ENCODE data around the gene RNF213. TPM values are rescaled to one million over a fixed set of nuclear protein-coding genes. Genes with fewer than 3 reads are reported as not detected.
"Not testable (repeated sequence)": the region's sequence is repeated elsewhere in the genome, so short reads cannot be mapped to it uniquely, and the experiment has no call there.

RNF213 gene
- polyA plus RNA-seq, 4 donors, result 44.5 to 79.9 (median 61.2) TPM

DNA sequence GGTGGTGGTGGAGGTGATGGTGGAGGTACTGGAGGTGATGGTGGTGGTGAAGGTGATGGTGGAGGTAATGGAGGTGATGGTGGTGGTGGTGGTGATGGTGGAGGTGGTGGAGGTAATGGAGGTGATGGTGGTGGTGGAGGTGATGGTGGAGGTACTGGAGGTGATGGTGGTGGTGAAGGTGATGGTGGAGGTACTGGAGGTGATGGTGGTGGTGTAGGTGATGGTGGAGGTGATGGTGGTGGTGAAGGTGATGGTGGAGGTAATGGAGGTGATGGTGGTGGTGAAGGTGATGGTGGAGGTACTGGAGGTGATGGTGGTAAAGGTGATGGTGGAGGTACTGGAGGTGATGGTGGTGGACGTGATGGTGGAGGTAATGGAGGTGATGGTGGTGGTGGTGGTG lies 53.3 kb downstream of the RNF213 start:
- not testable (repeated sequence) for DNase-seq (ENCODE audit: low read depth in 4 of 4, low spot score in 3 of 4)

DNA sequence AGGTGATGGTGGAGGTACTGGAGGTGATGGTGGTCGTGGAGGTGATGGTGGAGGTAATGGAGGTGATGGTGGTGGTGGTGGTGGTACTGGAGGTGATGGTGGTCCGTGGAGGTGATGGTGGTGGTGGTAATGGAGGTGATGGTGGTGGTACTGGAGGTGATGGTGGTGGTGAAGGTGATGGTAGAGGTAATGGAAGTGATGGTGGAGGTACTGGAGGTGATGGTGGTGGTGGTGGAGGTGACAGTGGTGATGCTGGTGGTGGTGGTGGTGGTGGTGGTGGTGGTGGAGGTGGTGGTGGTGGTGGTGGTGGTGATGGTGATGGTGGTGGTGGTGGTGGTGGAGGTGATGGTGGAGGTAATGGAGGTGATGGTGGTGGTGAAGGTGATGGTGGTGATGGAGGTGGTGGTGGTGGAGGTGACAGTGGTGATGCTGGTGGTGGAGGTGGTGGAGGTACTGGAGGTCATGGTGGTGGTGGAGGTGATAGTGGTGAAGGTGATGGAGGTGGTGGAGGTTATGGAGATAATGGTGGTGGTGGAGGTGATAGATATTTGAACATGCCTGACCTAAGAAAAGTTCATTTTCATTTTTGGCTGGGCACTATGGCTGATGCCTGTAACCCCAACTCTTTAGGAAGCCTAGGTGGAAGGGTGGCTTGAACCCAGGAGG lies 55.0 kb downstream of the RNF213 start:
- DNase-seq (ENCODE audit: low read depth in 4 of 4, low spot score in 3 of 4), result no peak

GRCh38 chr17:80316431-80316830 lies 55.8 kb downstream of the RNF213 start:
- no peak for DNase-seq (ENCODE audit: low read depth in 4 of 4, low spot score in 3 of 4)

DNA sequence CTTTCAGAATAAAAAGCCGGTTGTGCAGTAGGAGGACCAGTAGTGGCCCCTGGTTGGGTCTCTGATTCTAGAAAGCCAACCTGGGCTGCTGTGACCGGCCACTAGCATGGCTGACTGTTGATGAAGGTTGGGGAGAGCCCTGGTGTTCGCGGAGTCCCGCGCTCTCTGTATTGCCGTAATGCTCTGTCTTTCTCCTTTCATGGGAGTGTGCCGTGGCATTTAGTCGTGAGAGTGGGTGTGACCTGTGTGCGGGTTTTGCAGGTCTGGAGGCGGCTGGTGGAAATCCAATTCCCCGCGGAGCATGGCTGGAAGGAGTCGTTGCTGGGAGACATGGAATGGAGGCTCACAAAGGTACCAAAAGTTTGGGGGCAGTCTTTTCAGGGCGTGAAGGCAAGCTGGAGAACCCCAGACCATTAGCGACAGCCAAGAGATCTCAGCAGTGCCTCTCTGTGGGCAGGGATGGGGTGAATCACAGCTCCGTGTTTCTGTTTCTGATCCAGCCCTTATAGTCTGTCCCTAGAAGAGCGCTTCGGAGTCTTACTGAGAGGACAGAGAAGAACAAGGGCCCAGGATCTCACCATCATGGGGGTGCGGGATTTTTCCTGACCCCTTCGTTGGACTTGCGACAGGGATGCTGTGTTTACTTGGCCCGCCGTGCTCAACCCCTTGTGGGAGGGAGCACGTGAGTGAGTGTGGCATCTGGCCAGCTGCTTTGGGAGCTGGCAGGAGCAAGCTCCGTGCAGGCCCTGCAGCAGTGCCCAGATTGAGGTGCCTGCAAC lies 56.5 kb downstream of the RNF213 start:
- DNase-seq (ENCODE audit: low read depth in 4 of 4, low spot score in 3 of 4), result no peak

DNA sequence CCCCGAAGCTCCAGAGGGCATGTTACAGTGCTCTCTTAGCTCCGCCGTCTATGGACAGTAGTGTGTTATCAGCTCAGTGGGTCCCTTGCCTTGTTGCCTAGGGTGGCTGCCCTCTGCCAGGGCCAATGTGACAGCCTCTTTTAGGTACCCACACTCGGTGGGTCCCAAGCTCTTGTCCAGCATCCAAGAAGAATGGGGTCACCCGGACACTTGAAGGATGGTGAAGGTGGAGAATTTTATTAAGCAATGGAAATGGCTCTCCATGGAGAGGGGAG lies 57.0 kb downstream of the RNF213 start:
- no peak for DNase-seq (ENCODE audit: low read depth in 4 of 4, low spot score in 3 of 4)

- DNase-seq (ENCODE audit: low read depth in 4 of 4, low spot score in 3 of 4), result no peak
Observed at GRCh38 chr17:80318166-80318565, 57.5 kb downstream of the RNF213 start.

GRCh38 chr17:80319262-80319998 lies 58.8 kb downstream of the RNF213 start:
- DNase-seq (ENCODE audit: low read depth in 4 of 4, low spot score in 3 of 4), result no peak

GRCh38 chr17:80319999-80320344 lies 59.3 kb downstream of the RNF213 start:
- no peak for DNase-seq (ENCODE audit: low read depth in 4 of 4, low spot score in 3 of 4)

GRCh38 chr17:80320496-80320895 lies 59.8 kb downstream of the RNF213 start:
- no peak for DNase-seq (ENCODE audit: low read depth in 4 of 4, low spot score in 3 of 4)

DNA sequence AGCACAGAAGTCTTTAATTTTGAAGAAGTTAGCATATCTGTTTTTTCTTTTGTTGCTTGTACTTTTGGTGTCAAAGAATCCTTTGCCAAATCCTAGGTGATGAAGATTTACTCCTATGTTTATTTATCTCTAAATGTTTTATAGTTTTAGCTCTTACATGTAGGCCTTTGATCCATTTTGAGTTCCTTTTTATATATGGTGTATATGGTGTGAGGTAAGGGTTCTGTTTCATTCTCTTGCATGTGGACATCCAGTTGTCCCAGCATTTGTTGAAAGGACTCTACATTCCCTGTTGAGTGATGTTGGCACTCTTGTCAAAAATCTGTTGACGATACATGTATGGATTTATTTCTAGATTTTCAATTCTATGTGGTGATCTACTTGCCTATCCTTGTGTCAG lies 62.2 kb downstream of the RNF213 start:
- no peak for DNase-seq (ENCODE audit: low read depth in 4 of 4, low spot score in 3 of 4)

DNA sequence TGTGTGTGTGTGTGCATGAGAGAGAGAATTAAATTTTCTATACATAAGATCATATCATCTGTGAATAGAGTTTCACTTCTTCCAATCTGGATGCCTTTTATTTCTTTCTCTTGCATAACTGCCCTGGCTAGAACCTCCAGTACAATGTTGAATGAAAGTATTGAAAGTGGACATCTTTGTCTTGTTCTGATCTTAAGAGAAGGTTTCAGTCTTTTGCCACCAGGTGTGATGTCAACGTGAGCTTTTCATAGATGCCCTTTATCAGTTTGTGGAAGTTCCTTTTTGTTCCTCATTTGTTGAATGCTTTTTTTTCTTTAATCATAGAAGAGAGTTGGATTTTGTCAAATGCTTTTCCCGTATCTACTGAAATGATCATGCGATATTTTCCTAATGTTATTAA lies 63.3 kb downstream of the RNF213 start:
- DNase-seq (ENCODE audit: low read depth in 4 of 4, low spot score in 3 of 4), result no peak

GRCh38 chr17:80327518-80327917 lies 66.9 kb downstream of the RNF213 start:
- no peak for DNase-seq (ENCODE audit: low read depth in 4 of 4, low spot score in 3 of 4)

GRCh38 chr17:80328634-80329380 lies 68.2 kb downstream of the RNF213 start:
- DNase-seq (ENCODE audit: low read depth in 4 of 4, low spot score in 3 of 4), result no peak

GRCh38 chr17:80329421-80329820 lies 68.8 kb downstream of the RNF213 start:
- DNase-seq (ENCODE audit: low read depth in 4 of 4, low spot score in 3 of 4), result not testable (repeated sequence)

DNA sequence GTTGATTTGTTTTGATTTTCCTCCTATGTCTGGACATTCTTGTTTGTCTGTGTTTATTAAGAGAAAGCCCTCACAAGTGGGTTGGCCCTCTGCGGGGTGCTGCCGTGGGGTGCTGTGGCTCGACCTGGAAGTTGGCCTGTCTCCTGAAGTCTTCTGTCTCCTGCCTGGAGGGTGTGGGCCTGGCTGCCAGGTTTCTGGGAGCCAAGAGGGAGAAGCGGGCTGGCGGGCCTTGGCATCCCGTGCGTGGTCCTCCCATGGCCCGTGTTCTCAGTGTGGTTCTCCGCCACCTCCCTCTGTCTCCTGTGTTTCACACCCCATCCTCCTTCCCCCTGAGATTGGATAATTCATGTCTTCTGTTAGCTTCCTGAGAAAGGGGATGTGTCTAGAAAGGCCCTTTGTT lies 69.6 kb downstream of the RNF213 start:
- no peak for DNase-seq (ENCODE audit: low read depth in 4 of 4, low spot score in 3 of 4)

DNA sequence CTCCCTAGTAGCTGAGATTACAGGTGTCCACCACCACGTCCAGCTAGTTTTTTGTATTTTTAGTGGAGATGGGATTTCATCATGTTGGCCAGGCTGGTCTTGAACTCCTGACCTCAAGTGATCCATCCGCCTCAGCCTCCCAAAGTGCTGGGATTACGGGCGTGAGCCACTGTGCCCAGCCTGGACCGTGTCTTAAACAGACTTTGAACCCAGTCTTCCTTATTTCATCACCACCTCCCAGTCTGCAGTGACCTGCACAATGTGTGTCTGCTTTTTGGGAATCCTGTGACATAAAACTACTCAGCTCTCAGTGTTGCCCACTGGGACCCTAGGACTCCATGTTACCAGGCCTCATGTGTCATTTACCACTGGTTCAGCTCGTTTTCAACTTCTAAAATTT lies 70.3 kb downstream of the RNF213 start:
- DNase-seq (ENCODE audit: low read depth in 4 of 4, low spot score in 3 of 4), result not testable (repeated sequence)

DNA sequence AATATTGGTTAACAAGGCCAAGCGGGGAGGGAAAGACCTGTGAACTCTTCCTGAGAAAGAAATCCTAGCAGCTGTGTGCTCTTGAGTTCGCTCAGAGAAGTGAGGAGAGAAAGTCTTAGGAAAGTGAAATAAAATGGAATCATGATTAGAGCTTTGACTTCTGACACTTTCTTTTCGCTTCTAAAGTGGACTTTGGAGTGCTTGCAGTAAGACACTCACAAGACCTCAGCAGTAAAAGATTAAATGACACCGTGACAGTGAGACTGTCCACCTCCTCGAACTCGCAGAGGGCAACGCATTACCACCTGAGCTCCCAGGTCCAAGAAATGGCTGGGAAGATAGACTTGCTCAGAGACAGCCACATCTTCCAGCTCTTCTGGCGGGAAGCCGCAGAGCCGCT lies 71.2 kb downstream of the RNF213 start:
- DNase-seq (ENCODE audit: low read depth in 4 of 4, low spot score in 3 of 4), result no peak

DNA sequence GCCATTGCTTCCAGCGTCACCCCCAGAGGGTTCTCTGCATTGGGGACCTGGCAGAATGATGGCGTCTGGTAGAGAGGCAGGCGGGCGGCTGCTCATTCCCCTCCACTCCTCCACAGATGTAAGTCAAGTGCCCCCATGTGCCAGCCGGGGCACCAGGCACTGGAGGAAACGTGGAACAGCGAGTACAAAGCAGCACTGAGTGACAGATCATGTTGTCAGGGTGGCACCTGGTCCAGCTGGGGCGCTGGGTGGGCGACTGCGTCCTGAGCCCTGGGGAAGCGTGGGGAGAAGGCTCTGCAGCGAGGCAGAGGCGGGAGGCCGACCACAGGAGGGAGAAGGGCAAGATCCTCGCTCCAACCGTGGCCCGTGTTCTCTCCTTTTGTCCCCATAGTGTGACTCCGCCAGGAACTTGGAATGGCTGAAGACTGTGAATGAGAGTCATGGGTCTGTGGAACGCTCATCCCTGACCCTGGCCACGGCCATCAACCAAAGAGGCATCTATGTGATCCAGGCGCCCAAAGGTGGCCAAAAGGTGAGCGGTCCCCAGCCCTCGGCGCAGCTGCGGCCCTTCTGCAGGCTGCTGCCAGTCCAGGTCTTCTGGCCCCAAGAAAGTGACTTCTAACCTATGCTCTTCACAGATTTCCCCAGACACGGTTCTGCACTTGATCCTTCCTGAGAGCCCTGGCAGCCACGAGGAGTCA lies 76.7 kb downstream of the RNF213 start:
- no peak for DNase-seq (ENCODE audit: low read depth in 4 of 4, low spot score in 3 of 4)

- DNase-seq (ENCODE audit: low read depth in 4 of 4, low spot score in 3 of 4), result no peak
Observed at GRCh38 chr17:80339118-80339517, 78.5 kb downstream of the RNF213 start.

GRCh38 chr17:80339731-80340456 lies 79.2 kb downstream of the RNF213 start:
- no peak for DNase-seq (ENCODE audit: low read depth in 4 of 4, low spot score in 3 of 4)
